Effector memory CD4-positive, alpha-beta T cell (primary cell): ENCODE results near the gene NCAM2.

Source experiments
- DNase-seq, 3 donors: peaks; one replicate each; pipeline ENCODE4 v3.0.0-alpha.2; 2020
- H3K27ac ChIP-seq: 2 replicates; pipeline ENCODE4 v1.7.0; 2013; ENCODE audit warnings: mild to moderate bottlenecking, low read length, moderate library complexity; ENCODE audit not compliant: insufficient read depth, poor library complexity, severe bottlenecking
- H3K27me3 ChIP-seq: replicated peaks from 2 replicates; pipeline ENCODE4 v1.7.0; 2013; ENCODE audit warnings: mild to moderate bottlenecking, low read length; ENCODE audit not compliant: insufficient read depth, control insufficient read depth, poor library complexity, severe bottlenecking
- H3K36me3 ChIP-seq: 2 replicates; pipeline ENCODE4 v1.7.0; 2013; ENCODE audit warnings: mild to moderate bottlenecking, low read length, moderate library complexity; ENCODE audit not compliant: control insufficient read depth, insufficient read depth
- H3K4me1 ChIP-seq: 2 replicates; pipeline ENCODE4 v1.7.0; 2013; ENCODE audit warnings: low read length, mild to moderate bottlenecking; ENCODE audit not compliant: control insufficient read depth, insufficient read depth, poor library complexity, severe bottlenecking
- H3K4me3 ChIP-seq: 2 replicates; pipeline ENCODE4 v1.7.0; 2013; ENCODE audit warnings: low read length, low read depth, mild to moderate bottlenecking; ENCODE audit not compliant: insufficient read depth, poor library complexity, severe bottlenecking
- H3K9me3 ChIP-seq: 2 replicates; pipeline ENCODE4 v1.7.0; 2013; ENCODE audit warnings: mild to moderate bottlenecking, low read length, moderate library complexity; ENCODE audit not compliant: control insufficient read depth

The NCAM2 gene

DNA sequence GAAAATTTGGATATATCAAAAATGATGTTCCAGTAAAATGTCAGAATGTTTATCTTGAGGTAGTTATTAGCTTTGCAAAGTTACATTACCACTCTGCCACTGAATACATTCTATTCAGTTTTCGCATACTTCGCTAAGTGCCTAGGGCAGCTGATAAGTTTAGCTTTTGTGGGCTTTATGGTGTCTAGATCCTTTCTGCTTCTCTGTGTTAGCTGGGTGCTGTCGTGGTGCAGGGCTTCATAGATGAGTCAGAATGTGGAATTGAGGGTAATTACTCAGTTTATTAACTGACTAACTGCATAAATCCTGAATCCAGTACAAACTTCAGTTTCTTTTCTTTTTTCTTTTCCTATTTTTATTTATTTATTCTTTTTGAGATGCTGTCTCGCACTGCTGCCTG lies 21.5 kb downstream of the NCAM2 start:
- no peaks in the 10 kb centered on the region for H3K4me1 ChIP-seq
- no peak overlapping the region for H3K4me3 ChIP-seq
- no peaks in the 10 kb centered on the region for H3K27me3 ChIP-seq
- H3K36me3 ChIP-seq = no peaks in the 10 kb centered on the region
- H3K9me3 ChIP-seq = no peaks in the 10 kb centered on the region
- no peak for DNase-seq
- H3K27ac ChIP-seq = no peak overlapping the region

DNA sequence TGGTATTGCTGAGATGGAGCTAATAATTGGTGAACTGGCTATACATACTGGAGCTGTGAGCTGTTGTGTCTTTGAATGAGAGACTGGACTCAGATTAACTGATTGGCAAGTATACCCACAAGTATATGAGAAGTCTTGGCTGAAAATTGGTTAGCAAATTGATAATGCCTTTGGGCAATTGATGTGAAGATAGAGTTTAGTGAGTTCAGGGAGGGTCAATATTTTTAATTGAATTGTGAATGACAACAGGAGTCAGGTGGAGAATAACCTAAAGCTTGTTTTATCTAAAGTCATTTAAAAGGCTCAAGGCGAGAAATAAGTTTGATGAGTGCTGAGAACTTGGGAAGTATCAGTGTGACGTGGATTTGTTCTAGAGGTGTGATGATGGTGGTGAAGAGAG lies 27.5 kb downstream of the NCAM2 start:
- H3K4me3 ChIP-seq = no peak overlapping the region
- no peak for DNase-seq
- no peaks in the 10 kb centered on the region for H3K27me3 ChIP-seq
- H3K27ac ChIP-seq = no peak overlapping the region
- H3K9me3 ChIP-seq = no peaks in the 10 kb centered on the region
- no peaks in the 10 kb centered on the region for H3K36me3 ChIP-seq
- H3K4me1 ChIP-seq = no peaks in the 10 kb centered on the region

GRCh38 chr21:21028275-21028820 lies 30.1 kb downstream of the NCAM2 start:
- Histone ChIP-seq H3K4me3 (no peak overlapping the region), H3K27ac (no peak overlapping the region), H3K4me1 (no peaks in the 10 kb centered on the region), H3K27me3 (no peaks in the 10 kb centered on the region), H3K9me3 (no peaks in the 10 kb centered on the region), H3K36me3 (no peaks in the 10 kb centered on the region)
- no peak for DNase-seq

GRCh38 chr21:21029164-21029563 lies 31.0 kb downstream of the NCAM2 start:
- Histone ChIP-seq H3K36me3 (no peaks in the 10 kb centered on the region), H3K4me1 (no peaks in the 10 kb centered on the region), H3K9me3 (no peaks in the 10 kb centered on the region), H3K27ac (no peak overlapping the region), H3K4me3 (no peak overlapping the region), H3K27me3 (no peaks in the 10 kb centered on the region)
- no peak for DNase-seq

DNA sequence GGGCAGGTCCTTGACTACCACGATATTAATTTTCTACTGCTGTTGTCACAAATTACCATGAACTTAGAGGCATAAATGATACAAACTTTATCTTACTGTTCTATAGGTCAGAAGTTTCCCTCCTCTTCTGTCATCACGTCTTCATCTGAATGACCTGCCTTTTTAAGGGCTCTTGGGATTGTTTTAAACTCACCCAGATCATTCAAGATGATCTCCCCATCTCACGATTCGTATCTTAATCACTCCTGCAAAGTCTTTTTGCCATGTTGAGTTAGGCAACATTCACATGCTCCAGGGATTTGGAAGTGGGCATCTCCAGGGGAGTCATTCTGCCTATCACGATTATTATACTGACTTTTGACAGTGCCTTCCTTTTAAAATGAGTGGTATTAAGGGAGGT lies 32.1 kb downstream of the NCAM2 start:
- no peak for DNase-seq
- no peaks in the 10 kb centered on the region for H3K36me3 ChIP-seq
- no peaks in the 10 kb centered on the region for H3K4me1 ChIP-seq
- no peak overlapping the region for H3K27ac ChIP-seq
- H3K27me3 ChIP-seq = no peaks in the 10 kb centered on the region
- no peaks in the 10 kb centered on the region for H3K9me3 ChIP-seq
- no peak overlapping the region for H3K4me3 ChIP-seq

- Histone ChIP-seq H3K9me3 (no peaks in the 10 kb centered on the region), H3K27ac (no peak overlapping the region), H3K27me3 (no peaks in the 10 kb centered on the region), H3K36me3 (no peaks in the 10 kb centered on the region), H3K4me3 (no peak overlapping the region), H3K4me1 (no peaks in the 10 kb centered on the region)
- no peak for DNase-seq
Measured at GRCh38 chr21:21034036-21034435, 35.8 kb downstream of the NCAM2 start.

GRCh38 chr21:21039624-21040170 lies 41.5 kb downstream of the NCAM2 start:
- no peak overlapping the region for H3K27ac ChIP-seq
- no peaks in the 10 kb centered on the region for H3K27me3 ChIP-seq
- no peak overlapping the region for H3K4me3 ChIP-seq
- no peaks in the 10 kb centered on the region for H3K36me3 ChIP-seq
- DNase-seq = no peak
- H3K4me1 ChIP-seq = no peaks in the 10 kb centered on the region
- peaks cover 3% of the 10 kb centered on the region for H3K9me3 ChIP-seq

DNA sequence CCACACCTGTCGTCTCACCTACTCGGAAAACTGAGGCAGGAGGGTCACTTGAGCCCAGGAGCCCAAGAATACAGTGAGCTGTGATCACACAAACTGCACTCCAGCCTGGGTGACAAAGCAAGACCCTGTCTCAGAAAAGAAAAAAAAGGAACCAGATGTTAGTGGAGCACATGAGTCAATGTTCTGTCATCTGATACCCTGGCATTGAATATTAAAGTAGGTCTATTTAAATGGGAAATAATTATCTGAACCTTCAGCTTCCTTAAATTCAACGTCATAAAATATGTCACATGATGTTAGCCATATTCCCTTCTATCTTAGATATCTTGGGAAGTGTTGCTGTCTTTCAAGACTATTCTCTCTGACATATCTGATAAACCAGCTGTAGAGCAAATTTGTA lies 47.3 kb downstream of the NCAM2 start:
- no peak overlapping the region for H3K4me3 ChIP-seq
- no peaks in the 10 kb centered on the region for H3K36me3 ChIP-seq
- peaks cover 3% of the 10 kb centered on the region for H3K9me3 ChIP-seq
- H3K27me3 ChIP-seq = no peaks in the 10 kb centered on the region
- H3K27ac ChIP-seq = no peak overlapping the region
- H3K4me1 ChIP-seq = no peaks in the 10 kb centered on the region
- no peak for DNase-seq

GRCh38 chr21:21046063-21046462 lies 47.9 kb downstream of the NCAM2 start:
- no peaks in the 10 kb centered on the region for H3K27me3 ChIP-seq
- H3K4me1 ChIP-seq = no peaks in the 10 kb centered on the region
- no peak overlapping the region for H3K27ac ChIP-seq
- no peak overlapping the region for H3K4me3 ChIP-seq
- no peaks in the 10 kb centered on the region for H3K36me3 ChIP-seq
- DNase-seq = no peak
- peaks cover 3% of the 10 kb centered on the region for H3K9me3 ChIP-seq

GRCh38 chr21:21051109-21052055 lies 53.2 kb downstream of the NCAM2 start:
- Histone ChIP-seq H3K36me3 (no peaks in the 10 kb centered on the region), H3K27me3 (no peaks in the 10 kb centered on the region), H3K4me3 (no peak overlapping the region), H3K4me1 (no peaks in the 10 kb centered on the region), H3K27ac (no peak overlapping the region), H3K9me3 (no peaks in the 10 kb centered on the region)
- DNase-seq = no peak
